HUDEP-2 (cell line): ENCODE measurements around the gene ZNF536.

Experiments used
- DNase-seq, 76 experiments: peaks; one replicate each; lab custom pipeline; 2025; ENCODE audit not compliant: unreplicated experiment in 76 of 76; lab: John Stamatoyannopoulos, UW

Gene ZNF536

DNA sequence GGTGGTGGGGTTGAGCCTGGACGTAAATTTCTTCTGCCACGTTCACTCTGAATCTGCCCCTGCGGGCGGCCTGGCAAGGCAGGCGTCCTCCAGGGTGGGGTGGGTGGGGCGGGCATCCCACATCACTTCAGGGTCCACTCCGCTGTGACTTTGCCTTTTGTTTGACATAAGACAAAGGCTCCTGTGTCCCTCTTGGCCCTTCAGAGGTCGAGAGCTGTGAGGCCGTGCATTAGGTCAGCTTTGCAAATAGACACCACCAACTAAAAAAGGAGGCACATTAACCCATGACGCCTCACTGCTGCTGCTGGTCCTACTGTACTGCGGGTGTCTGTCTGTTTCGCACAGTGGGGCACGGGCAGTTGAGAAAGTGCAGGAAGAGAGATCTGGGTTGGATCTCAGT lies 10.5 kb upstream of the ZNF536 start:
- DNase-seq = no peak

GRCh38 chr19:30362156-30362754 lies 9.9 kb upstream of the ZNF536 start:
- no peak for DNase-seq

GRCh38 chr19:30363073-30363472 lies 9.1 kb upstream of the ZNF536 start:
- no peak for DNase-seq

- DNase-seq = no peak
These were observed 7.1 kb upstream of the ZNF536 start for GRCh38 chr19:30364866-30365800.

DNA sequence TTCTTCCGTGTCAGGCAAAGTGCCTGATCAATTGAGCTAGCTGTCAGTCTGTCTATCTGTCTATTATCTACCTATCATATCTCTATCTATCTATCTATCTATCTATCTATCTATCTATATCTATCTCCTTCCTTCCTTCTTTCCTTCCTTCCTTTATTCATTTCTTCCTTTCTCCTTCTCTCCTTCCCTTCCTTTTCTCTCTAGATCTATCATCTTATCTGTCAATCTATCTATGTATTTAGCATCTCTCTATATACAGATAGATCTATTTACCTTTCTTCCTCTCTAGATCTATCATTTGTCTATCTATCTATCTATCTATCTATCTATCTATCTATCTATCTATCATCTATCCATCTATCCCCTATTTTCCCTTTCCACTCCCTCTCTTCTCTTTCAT lies 5.9 kb upstream of the ZNF536 start:
- DNase-seq = no peak

GRCh38 chr19:30367006-30367405 lies 5.2 kb upstream of the ZNF536 start:
- DNase-seq = no peak

GRCh38 chr19:30367421-30367820 lies 4.8 kb upstream of the ZNF536 start:
- no peak for DNase-seq

GRCh38 chr19:30369833-30370232 lies 2.4 kb upstream of the ZNF536 start:
- DNase-seq = no peak

DNA sequence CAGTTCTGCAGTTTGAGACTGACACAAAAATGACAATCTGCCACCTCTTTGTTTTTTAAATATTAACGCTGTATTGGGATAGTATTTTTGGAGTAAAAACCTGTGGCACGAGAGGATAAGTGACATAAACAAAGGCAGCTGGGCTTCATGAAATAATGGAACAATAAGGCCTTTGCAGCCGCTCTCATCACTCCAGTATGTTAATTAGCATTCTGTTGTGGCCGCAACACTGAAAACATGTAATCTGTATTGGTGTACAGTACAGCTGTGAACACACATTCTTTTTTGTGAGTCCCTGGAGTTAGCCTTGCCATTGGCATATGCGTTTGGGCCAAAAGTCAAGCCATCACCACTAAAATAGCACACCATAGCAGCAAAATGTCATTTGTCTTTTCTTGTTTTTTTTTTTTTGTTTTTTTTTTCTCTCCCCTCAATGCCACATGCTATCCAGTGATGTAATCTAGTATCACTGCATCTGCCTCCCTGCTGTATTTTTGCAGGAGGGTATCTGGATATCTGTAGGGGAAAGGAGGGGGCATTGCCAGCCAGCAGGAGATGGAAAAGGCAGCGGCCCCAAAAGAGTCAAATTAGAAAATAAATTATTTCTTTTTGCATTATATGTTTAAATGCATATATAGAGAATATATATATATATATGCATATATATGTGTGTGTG lies 885 bp upstream of the ZNF536 start:
- no peak for DNase-seq

- DNase-seq = no peak
These were observed 1.4 kb downstream of the ZNF536 start for GRCh38 chr19:30373593-30373992.

DNA sequence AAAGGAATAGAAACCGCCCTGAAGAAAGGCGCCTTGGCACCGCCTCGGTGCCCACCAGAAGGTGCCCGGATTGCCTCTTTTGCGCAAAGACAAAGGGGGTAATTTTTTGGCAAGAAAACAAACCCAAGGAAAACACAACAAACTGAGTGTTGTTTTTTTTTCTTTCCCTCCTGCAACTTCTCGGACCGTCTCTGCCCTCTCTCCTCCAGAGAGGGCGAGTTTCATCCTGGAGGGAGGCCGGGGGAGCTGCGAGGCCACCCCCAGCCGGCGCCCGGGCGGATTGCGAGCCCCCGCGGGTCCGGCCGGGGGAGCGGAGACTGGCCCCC lies 2.3 kb downstream of the ZNF536 start:
- DNase-seq = no peak

- DNase-seq = no peak
These were observed 2.8 kb downstream of the ZNF536 start for GRCh38 chr19:30374865-30375552.

GRCh38 chr19:30375553-30376031 lies 3.4 kb downstream of the ZNF536 start:
- no peak for DNase-seq

- no peak for DNase-seq
These were observed 4.1 kb downstream of the ZNF536 start for GRCh38 chr19:30376272-30376671.

DNA sequence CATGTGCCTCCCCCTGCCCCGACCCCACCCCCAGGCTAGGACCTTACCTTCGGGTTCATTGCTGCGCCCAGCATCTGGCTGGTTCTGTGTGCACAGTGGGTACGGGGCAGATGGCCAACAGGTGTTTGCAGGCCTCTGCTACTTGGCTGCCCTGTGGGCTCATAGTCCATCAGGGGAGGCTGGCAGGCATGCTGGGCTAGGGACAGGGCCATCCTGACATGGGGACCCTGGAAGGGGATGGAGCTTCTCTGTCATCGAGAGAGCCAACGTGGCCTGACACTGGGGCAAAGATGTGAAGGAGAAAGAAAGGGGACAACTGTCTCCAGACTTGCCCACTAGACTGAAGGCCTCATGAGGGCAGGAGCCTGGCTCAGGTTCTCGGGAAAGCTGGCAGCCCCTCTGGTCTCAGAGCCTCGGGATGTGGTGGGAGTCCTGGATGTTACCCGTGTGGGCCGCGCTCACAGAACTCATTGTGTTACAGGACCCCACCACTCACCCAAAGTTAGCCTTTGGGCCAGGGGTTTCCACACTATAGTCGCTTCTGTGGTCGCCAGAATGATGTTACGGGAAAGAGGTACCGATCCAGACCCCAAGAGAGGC lies 4.7 kb downstream of the ZNF536 start:
- DNase-seq = no peak

GRCh38 chr19:30378701-30379100 lies 6.5 kb downstream of the ZNF536 start:
- DNase-seq = no peak

GRCh38 chr19:30379841-30380610 lies 7.8 kb downstream of the ZNF536 start:
- no peak for DNase-seq

- no peak for DNase-seq
These were observed 9.2 kb downstream of the ZNF536 start for GRCh38 chr19:30381366-30381765.

DNA sequence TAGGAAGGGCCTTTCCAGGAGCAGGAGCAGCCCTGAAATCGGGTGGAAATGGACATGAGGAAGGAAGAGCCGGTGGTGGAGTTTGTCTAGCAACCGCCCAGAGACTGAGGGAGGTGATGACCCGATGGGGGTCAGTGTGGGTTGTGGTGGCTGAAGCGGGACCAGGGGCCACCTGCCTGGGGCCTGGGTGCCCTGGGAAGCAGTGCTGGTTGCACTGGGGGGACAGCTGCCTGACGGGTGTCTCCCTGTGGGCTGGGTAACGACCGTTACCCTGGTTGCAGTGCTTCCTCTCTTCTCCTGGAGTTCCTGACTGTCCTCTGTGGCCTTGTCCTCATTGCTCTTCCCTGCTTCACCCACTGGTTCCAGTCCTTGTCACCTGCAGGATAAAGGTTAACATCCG lies 13.0 kb downstream of the ZNF536 start:
- no peak for DNase-seq

DNA sequence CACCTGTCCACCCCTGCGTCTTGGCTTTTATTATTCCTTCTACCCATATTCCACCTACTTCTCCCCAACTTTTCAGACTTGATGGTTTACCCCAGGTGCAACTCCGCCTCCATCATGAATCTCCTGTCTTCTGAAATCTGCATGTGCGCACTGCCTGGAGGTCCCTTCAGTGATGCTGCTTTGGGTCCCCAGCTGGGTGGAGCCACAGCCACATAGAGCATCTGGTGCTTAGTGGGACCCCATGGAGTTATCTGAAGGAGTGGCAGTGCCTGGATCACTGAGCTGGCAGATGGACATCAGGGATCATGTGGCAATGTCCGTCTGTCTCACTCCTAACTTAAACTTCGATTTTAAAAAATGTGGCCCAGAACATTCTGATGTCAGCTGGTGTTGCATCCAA lies 13.5 kb downstream of the ZNF536 start:
- no peak for DNase-seq
